WERI-Rb-1 (cell line): ENCODE measurements around the gene USP4.

Source experiments
- DNase-seq: peaks from one replicate; pipeline ENCODE4 v3.0.0-alpha.2; 2020
- H3K27ac ChIP-seq: fragments of 250-450 bp; sonication (Bioruptor Pico); 2 replicates; pipeline ENCODE4 v1.5.1; 2020; ENCODE audit warnings: mild to moderate bottlenecking, moderate library complexity
- H3K27me3 ChIP-seq: fragments of 250-450 bp; sonication (Bioruptor Pico); 2 replicates; pipeline ENCODE4 v1.5.1; 2021; ENCODE audit warnings: mild to moderate bottlenecking, low read depth, moderate library complexity; ENCODE audit not compliant: insufficient read depth, severe bottlenecking
- H3K36me3 ChIP-seq: fragments of 250-450 bp; sonication (Bioruptor Pico); 2 replicates; pipeline ENCODE4 v1.5.1; 2020; ENCODE audit warnings: mild to moderate bottlenecking, moderate library complexity
- H3K4me3 ChIP-seq: 2 replicates; pipeline ENCODE4 v1.5.1; 2011; ENCODE audit warnings: low read depth, mild to moderate bottlenecking, control low read depth, low read length
- H3K9me3 ChIP-seq: fragments of 250-450 bp; sonication (Bioruptor Pico); 2 replicates; pipeline ENCODE4 v1.5.1; 2021; ENCODE audit warnings: mild to moderate bottlenecking, moderate library complexity; ENCODE audit not compliant: severe bottlenecking
- TF ChIP-seq, protein P1 (sequence below): IDR thresholded peaks from 2 replicates; pipeline ENCODE4 v1.5.1; 2011; ENCODE audit warnings: low read depth, mild to moderate bottlenecking, control low read depth, inconsistent platforms, low read length

Gene USP4

GRCh38 chr3:49257187-49257586 lies 82.7 kb downstream of the USP4 start:
- TF ChIP-seq, protein P1, sequence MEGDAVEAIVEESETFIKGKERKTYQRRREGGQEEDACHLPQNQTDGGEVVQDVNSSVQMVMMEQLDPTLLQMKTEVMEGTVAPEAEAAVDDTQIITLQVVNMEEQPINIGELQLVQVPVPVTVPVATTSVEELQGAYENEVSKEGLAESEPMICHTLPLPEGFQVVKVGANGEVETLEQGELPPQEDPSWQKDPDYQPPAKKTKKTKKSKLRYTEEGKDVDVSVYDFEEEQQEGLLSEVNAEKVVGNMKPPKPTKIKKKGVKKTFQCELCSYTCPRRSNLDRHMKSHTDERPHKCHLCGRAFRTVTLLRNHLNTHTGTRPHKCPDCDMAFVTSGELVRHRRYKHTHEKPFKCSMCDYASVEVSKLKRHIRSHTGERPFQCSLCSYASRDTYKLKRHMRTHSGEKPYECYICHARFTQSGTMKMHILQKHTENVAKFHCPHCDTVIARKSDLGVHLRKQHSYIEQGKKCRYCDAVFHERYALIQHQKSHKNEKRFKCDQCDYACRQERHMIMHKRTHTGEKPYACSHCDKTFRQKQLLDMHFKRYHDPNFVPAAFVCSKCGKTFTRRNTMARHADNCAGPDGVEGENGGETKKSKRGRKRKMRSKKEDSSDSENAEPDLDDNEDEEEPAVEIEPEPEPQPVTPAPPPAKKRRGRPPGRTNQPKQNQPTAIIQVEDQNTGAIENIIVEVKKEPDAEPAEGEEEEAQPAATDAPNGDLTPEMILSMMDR: no peak
- Histone ChIP-seq H3K27me3 (no peaks in the 10 kb centered on the region), H3K9me3 (no peaks in the 10 kb centered on the region), H3K36me3 (no peaks in the 10 kb centered on the region), H3K27ac (no peak overlapping the region), H3K4me3 (no peak overlapping the region)
- DNase-seq: no peak

DNA sequence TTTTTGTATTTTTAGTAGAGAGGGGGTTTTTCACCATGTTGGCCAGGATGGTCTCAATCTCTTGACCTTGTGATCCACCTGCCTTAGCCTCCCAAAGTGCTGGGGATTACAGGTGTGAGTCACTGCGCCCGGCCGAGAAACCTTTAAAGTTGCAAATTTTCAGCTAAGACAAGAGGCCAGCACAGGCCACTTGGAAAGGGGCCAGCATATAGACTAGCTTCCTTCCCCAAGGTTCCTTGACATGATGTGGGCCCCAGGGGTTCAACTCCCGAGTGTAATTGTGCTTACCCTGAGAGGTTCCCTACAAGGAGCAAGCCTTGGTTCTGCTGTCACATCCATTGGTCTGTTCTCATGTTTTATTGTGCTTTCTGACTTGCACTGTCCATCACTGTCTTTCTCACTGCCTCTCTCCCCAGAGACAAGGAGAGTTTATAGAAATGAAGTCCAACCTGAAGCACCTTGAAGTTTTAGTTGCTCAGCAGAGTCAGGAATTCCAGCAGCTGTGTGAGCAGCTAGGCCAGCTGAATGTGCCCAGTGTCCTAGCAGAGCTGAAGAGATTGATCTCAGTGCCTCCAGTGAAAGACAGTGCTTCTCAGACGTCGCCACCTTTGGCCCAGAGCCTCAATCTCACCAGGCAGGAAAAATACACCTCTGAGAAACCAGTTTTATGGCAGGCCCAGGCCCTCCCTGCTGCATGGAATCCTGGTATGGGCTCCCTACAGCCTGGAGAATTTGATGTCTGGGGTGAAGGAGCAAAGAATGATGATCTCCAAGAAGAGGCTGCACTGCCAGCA lies 83.9 kb downstream of the USP4 start:
- Histone ChIP-seq H3K36me3 (no peaks in the 10 kb centered on the region), H3K4me3 (no peak overlapping the region), H3K27ac (no peak overlapping the region), H3K9me3 (no peaks in the 10 kb centered on the region), H3K27me3 (no peaks in the 10 kb centered on the region)
- DNase-seq: no peak
- TF ChIP-seq, protein P1: no peak

DNA sequence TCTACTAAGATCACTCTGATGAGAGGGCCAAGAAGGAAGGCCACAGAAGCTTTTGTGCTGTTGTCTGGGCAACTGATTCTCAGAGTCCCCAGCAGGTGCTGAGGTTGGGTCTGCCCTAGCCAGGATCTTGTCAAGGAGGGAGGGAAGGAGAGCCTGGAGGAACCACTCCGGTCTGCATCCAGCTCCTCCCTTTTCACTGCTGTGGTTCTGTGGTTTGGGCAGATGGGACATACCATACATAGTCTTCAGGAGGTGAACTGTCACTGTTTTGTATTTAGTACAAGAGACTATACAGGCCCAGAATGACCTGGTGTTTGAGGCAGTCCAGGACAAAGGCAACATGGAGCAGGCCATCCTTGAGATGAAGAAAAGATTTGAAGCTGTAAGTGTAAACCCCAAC lies 84.7 kb downstream of the USP4 start:
- TF ChIP-seq, protein P1: no peak
- no peaks in the 10 kb centered on the region for H3K27me3 ChIP-seq
- H3K36me3 ChIP-seq: no peaks in the 10 kb centered on the region
- no peak overlapping the region for H3K27ac ChIP-seq
- H3K9me3 ChIP-seq: no peaks in the 10 kb centered on the region
- no peak for DNase-seq
- no peak overlapping the region for H3K4me3 ChIP-seq

- Histone ChIP-seq H3K9me3 (no peaks in the 10 kb centered on the region), H3K36me3 (no peaks in the 10 kb centered on the region), H3K27ac (no peak overlapping the region), H3K27me3 (no peaks in the 10 kb centered on the region), H3K4me3 (no peak overlapping the region)
- TF ChIP-seq, protein P1: no peak
- no peak for DNase-seq
These were observed 86.3 kb downstream of the USP4 start for GRCh38 chr3:49253512-49253911.

GRCh38 chr3:49248840-49249227 lies 91.0 kb downstream of the USP4 start:
- Histone ChIP-seq H3K9me3 (no peaks in the 10 kb centered on the region), H3K27ac (no peak overlapping the region; the same call in 1 of the 2 replicates), H3K27me3 (no peaks in the 10 kb centered on the region), H3K4me3 (no peak overlapping the region), H3K36me3 (no peaks in the 10 kb centered on the region)
- TF ChIP-seq, protein P1: no peak
- DNase-seq: peak; percentile 12
